Memory B cell (primary cell): ENCODE results near the gene APOC3.
"Not testable (repeated sequence)": the region's sequence is repeated elsewhere in the genome, so short reads cannot be mapped to it uniquely, and the experiment has no call there.

Experiments used
- ATAC-seq: fragments of 150-1000 bp; cut with Tn5 transposase; 2 replicates; pipeline ENCODE4 v1.10.0; 2021; ENCODE audit warnings: low read depth, mild to moderate bottlenecking, moderate library complexity
- DNase-seq, 2 donors: peaks; one replicate each; pipeline ENCODE4 v3.0.0; 2022; ENCODE audit warnings: low spot score in 2 of 2
- H3K27ac Mint-ChIP-seq: one replicate; pipeline ENCODE4 v1.8.0; 2022; ENCODE audit warnings: mild to moderate bottlenecking, moderate library complexity, mixed read lengths
- H3K27me3 Mint-ChIP-seq: one replicate; pipeline ENCODE4 v1.8.0; 2022; ENCODE audit warnings: mixed read lengths
- H3K36me3 Mint-ChIP-seq: one replicate; pipeline ENCODE4 v1.8.0; 2022; ENCODE audit warnings: mild to moderate bottlenecking, mixed read lengths
- H3K4me1 Mint-ChIP-seq: one replicate; pipeline ENCODE4 v1.8.0; 2022; ENCODE audit warnings: mixed read lengths
- H3K4me3 Mint-ChIP-seq: one replicate; pipeline ENCODE4 v1.8.0; 2022; ENCODE audit warnings: mild to moderate bottlenecking, moderate library complexity, mixed read lengths
- H3K9me3 Mint-ChIP-seq: one replicate; pipeline ENCODE4 v1.8.0; 2022; ENCODE audit warnings: mixed read lengths

APOC3 gene

DNA sequence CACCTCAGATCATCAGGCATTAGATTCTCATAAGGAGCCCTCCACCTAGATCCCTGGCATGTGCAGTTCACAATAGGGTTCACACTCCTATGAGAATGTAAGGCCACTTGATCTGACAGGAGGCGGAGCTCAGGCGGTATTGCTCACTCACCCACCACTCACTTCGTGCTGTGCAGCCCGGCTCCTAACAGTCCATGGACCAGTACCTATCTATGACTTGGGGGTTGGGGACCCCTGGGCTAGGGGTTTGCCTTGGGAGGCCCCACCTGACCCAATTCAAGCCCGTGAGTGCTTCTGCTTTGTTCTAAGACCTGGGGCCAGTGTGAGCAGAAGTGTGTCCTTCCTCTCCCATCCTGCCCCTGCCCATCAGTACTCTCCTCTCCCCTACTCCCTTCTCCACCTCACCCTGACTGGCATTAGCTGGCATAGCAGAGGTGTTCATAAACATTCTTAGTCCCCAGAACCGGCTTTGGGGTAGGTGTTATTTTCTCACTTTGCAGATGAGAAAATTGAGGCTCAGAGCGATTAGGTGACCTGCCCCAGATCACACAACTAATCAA lies 2.2 kb downstream of the APOC3 start:
- no peak for DNase-seq
- Mint-ChIP-seq H3K4me3 (no peak overlapping the region), H3K27me3 (peaks cover 3% of the 10 kb centered on the region), H3K36me3 (no peaks in the 10 kb centered on the region), H3K27ac (no peak overlapping the region), H3K4me1 (peaks cover 8% of the 10 kb centered on the region), H3K9me3 (no peaks in the 10 kb centered on the region)
- no peak for ATAC-seq

DNA sequence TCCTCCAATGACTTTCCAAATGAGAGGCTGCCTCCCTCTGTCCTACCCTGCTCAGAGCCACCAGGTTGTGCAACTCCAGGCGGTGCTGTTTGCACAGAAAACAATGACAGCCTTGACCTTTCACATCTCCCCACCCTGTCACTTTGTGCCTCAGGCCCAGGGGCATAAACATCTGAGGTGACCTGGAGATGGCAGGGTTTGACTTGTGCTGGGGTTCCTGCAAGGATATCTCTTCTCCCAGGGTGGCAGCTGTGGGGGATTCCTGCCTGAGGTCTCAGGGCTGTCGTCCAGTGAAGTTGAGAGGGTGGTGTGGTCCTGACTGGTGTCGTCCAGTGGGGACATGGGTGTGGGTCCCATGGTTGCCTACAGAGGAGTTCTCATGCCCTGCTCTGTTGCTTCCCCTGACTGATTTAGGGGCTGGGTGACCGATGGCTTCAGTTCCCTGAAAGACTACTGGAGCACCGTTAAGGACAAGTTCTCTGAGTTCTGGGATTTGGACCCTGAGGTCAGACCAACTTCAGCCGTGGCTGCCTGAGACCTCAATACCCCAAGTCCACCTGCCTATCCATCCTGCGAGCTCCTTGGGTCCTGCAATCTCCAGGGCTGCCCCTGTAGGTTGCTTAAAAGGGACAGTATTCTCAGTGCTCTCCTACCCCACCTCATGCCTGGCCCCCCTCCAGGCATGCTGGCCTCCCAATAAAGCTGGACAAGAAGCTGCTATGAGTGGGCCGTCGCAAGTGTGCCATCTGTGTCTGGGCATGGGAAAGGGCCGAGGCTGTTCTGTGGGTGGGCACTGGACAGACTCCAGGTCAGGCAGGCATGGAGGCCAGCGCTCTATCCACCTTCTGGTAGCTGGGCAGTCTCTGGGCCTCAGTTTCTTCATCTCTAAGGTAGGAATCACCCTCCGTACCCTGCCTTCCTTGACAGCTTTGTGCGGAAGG lies 2.9 kb downstream of the APOC3 start:
- Mint-ChIP-seq H3K27ac (no peak overlapping the region), H3K4me3 (no peak overlapping the region), H3K9me3 (no peaks in the 10 kb centered on the region), H3K27me3 (peaks cover 3% of the 10 kb centered on the region), H3K4me1 (peaks cover 8% of the 10 kb centered on the region), H3K36me3 (no peaks in the 10 kb centered on the region)
- ATAC-seq (no peak), DNase-seq (no peak)

DNA sequence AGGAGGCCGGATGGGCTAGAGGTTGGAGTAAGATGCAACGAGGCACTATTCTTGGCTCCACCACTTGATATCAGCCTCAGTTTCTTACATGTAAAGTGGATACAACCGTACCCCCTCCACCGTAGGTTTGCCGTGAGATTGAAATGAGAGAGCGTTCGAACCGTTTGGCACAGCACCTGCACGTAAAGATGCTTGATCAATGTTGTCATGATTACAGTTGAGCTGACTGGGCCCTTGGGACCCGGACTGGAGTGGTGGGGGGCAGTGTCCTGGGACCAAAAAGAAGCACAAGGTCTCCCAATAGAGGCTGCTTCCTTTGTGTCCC lies 3.7 kb downstream of the APOC3 start:
- H3K4me3 Mint-ChIP-seq, result no peak overlapping the region
- no peak for DNase-seq
- no peaks in the 10 kb centered on the region for H3K36me3 Mint-ChIP-seq
- no peak for ATAC-seq
- H3K9me3 Mint-ChIP-seq, result no peaks in the 10 kb centered on the region
- peaks cover 8% of the 10 kb centered on the region for H3K4me1 Mint-ChIP-seq
- no peak overlapping the region for H3K27ac Mint-ChIP-seq
- peaks cover 3% of the 10 kb centered on the region for H3K27me3 Mint-ChIP-seq

DNA sequence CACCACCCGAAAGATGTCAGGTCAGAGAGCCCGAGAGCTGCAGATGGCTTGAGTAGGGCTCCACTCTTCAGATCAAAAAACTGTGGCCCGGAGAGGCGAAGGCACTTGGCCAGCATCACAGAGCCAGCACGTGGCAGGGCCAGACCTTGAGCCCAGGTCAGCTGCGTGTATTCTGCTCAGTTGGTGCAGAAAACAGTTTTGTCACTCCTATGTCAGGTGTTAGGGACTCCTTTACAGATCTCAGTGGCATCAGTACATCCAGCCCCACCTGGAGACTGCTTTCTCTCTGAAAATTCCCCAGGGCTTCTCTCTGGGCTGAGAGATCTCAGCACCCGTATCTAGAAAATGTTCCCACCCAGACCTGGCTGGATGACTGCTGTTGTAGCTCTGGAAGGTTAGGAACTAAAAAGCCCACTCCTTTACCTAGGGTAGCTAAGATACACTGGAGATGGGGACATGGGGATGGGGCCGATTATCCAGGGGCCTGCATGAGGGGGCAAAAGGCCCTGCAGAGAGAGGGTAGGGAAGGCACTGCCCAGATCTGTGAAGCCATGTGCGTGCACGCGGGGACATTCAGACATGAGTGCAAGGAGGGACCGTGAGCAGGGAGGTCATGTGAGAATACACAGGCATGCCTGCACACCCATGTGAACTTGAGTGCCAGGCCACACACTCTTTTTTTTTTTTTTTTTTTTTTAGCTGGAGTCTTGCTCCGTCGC lies 4.3 kb downstream of the APOC3 start:
- no peak for ATAC-seq
- H3K4me3 Mint-ChIP-seq, result peak overlapping the region; percentile 59
- no peak overlapping the region for H3K27ac Mint-ChIP-seq

DNA sequence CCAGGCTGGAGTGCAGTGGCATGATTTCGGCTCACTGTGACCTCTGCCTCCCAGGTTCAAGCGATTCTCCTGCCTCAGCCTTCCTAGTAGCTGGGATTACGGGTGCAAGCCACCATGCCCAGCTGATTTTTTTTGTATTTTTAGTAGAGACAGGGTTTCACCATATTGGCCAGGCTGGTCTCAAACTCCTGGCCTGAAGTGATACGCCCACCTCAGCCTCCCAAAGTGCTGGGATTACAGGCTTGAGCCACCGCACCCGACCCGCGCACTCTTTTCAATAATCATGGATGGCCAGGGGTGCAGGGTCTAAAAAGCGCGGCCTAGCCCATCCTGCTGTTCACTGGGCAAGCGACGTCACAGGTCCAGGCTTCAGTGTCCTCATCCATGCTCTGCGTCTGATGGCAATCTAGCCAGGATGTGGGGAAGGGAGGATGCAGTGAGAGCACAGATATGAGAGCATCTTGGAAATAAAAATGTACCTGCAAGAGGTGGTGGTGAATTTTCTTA lies 4.9 kb downstream of the APOC3 start:
- DNase-seq, ATAC-seq, H3K9me3 Mint-ChIP-seq, H3K27me3 Mint-ChIP-seq, H3K36me3 Mint-ChIP-seq, H3K4me1 Mint-ChIP-seq, H3K27ac Mint-ChIP-seq: not testable (repeated sequence)
- H3K4me3 Mint-ChIP-seq, result peak overlapping the region; percentile 43

More for the DNA sequence above, 4.3 kb downstream of the APOC3 start:
- Mint-ChIP-seq H3K36me3 (no peaks in the 10 kb centered on the region), H3K4me1 (peaks cover 8% of the 10 kb centered on the region), H3K9me3 (no peaks in the 10 kb centered on the region), H3K27me3 (peaks cover 3% of the 10 kb centered on the region)
- DNase-seq, result no peak

DNA sequence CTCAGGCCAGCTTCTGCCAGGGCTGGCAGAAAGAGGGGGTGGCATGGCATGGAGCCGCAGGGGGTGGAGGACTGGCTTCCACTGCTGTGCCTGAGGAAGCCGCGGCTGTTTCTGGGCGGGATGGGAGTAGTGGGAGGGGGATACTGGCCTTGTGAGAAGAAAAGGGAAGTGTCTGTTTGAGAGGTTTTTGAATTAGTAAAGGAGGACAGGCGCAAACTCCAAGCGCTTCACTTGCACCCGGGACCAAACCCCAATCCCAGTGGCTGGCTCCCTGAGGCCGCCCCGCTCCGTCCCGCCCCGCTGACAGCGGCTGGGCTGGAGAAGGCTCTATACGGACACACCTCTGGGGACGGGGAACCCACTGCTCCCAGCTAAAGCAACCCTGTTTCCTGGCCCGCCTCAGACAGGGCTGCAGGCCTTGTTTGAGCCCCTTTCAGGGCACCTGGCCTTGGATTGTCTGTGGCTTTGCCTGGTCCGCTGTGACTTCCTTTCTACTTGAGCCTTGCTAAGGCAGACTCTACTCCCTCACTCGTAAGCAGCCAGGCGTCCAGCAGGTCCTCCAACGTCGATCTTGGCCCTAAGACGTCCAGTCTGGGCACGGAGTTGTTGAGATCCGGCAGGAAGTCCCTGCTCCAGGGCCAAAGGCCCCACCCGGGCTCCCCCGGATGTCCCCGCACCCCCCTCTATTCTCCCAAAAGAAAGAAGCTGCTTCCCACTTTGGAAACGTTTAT lies 5.5 kb downstream of the APOC3 start:
- H3K4me3 Mint-ChIP-seq, result peak overlapping the region; percentile 76
- H3K4me1 Mint-ChIP-seq, result peaks cover 8% of the 10 kb centered on the region
- no peaks in the 10 kb centered on the region for H3K9me3 Mint-ChIP-seq
- peak; percentile 7 for ATAC-seq
- no peak overlapping the region for H3K27ac Mint-ChIP-seq
- H3K27me3 Mint-ChIP-seq, result peaks cover 3% of the 10 kb centered on the region
- no peaks in the 10 kb centered on the region for H3K36me3 Mint-ChIP-seq
- peak in 1 of 2 donors; percentile 22 for DNase-seq

DNA sequence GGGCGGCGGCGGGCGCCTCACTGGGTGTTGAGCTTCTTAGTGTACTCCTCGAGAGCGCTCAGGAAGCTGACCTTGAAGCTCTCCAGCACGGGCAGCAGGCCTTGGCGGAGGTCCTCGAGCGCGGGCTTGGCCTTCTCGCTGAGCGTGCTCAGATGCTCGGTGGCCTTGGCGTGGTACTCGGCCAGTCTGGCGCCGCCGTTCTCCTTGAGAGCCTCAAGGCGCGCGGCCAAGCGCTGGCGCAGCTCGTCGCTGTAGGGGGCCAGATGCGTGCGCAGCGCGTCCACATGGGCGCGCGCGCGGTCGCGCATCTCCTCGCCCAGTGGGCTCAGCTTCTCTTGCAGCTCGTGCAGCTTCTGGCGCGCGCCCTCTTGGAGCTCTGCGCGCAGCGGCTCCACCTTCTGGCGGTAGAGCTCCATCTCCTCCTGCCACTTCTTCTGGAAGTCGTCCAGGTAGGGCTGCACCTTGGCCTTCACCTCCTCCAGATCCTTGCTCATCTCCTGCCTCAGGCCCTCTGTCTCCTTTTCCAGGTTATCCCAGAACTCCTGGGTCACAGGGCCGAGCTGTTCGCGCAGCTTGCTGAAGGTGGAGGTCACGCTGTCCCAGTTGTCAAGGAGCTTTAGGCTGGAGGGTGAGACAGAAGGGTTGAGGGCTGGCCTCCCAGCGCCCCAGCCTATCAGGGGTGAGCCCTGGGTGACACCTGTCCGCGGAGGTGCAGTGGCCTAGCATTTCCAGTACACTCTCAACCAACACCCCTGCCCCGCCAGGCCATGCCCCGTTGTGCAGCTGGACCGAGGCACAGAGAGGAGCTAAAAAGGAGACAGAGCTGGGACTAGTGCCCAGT lies 6.3 kb downstream of the APOC3 start:
- DNase-seq (peak; percentile 65 to 67), ATAC-seq (peak; percentile 92)
- Mint-ChIP-seq H3K4me3 (peak overlapping the region; percentile 76), H3K27me3 (peaks cover 3% of the 10 kb centered on the region), H3K27ac (no peak overlapping the region), H3K36me3 (no peaks in the 10 kb centered on the region), H3K9me3 (no peaks in the 10 kb centered on the region), H3K4me1 (peaks cover 8% of the 10 kb centered on the region)

DNA sequence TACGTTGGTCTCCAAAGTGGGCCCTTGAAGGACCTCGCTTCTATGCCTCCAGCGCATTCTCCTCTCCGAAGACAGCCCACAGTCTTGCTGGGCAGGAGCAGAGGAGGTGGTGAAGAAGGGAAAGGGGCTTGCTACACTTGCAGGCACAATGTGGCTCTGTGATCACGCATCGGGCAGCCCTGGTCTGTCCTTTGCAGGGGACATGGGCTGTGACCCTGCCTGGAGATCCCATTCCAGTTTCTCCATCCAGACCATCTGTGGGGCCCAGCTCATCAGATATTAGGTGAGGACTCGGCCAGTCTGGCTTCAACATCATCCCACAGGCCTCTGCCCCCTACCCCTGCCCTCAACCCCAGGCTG lies 6.9 kb downstream of the APOC3 start:
- no peaks in the 10 kb centered on the region for H3K9me3 Mint-ChIP-seq
- H3K4me3 Mint-ChIP-seq, result no peak overlapping the region
- ATAC-seq (no peak), DNase-seq (no peak)
- H3K36me3 Mint-ChIP-seq, result no peaks in the 10 kb centered on the region
- no peak overlapping the region for H3K27ac Mint-ChIP-seq
- H3K4me1 Mint-ChIP-seq, result peaks cover 8% of the 10 kb centered on the region
- H3K27me3 Mint-ChIP-seq, result peaks cover 2% of the 10 kb centered on the region

DNA sequence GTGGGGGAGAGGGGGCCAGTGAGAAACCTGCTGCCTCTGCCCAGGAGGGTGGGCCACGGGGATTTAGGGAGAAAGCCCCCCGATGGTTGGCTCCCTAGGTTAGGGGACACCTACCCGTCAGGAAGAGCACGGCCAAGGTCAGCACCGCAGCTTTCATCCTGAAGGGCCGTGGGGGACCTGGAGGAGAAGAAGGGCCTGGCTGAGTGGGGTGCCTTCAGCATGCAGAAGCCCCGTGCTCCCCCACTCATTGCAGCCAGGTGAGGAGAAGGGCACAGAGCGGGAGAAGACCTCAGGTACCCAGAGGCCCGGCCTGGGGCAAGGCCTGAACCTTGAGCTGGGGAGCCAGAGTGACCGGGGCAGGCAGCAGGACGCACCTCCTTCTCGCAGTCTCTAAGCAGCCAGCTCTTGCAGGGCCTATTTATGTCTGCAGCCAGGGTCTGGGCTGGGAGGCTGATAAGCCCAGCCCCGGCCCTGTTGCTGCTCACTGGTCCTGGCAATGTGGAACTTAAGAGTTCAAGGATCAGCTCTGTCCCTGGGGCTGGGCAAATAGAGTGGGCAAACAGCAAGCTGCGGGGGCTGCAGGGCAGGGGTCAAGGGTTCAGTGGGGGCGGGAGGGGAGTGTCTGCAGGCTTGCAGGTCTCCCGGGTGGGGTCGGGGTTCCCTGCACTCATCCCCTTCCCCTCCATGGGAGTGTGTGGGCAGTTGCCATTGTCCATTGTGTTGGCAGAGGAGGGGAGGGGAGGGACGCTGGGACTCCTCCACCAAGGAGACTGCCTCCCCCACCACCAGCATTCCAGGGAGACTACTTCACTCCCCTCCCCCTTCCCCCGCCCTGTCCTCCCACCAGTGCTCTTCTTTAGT lies 7.8 kb downstream of the APOC3 start, which contains the start of gene APOA1:
APOA1 (minus strand) TSS at position 392 of the 861 bp plus-strand sequence; CDS start at position 157, 235 bp downstream.
- peaks cover 2% of the 10 kb centered on the region for H3K27me3 Mint-ChIP-seq
- H3K36me3 Mint-ChIP-seq, result no peaks in the 10 kb centered on the region
- ATAC-seq (no peak), DNase-seq (no peak)
- no peak within 1 kb of the TSS for H3K4me3 Mint-ChIP-seq
- H3K9me3 Mint-ChIP-seq, result no peaks in the 10 kb centered on the region
- no peak within 1 kb of the TSS for H3K27ac Mint-ChIP-seq
- peaks cover 8% of the 10 kb centered on the region for H3K4me1 Mint-ChIP-seq

DNA sequence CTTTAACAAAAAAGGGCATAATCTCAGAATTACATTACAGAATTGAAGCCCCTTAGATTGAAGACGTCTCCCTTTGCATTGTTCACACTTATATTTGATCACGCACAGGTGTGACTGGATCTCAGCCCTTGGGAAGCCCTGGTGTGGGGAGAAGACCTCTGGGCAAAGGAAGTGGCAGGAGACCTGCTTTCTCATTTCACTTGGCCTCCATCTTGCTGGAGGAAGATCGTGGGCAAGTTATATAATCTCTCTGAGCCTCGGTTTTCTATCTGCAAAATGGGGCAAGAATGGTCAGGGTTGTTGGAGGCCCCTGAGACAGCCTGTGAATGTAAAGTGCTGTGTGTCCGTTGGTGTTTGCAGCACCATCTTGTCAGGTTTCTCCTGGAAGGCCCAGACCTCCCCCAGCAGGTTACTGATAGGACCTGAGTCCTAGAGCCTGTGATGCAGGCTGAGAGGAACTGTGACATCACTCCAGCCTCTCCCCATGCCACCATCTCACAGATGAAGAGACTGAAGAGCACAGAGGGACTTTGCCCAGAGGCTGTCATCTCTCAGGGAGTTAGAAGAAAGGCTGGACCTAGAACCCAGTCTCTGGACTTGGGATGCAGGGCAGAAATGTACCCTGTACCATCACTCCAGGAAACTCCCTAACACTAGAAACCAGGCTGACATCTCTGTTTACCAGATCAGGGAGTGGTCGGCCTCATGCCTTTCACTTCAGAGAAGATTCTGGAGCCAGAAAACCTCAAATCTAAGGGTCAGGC lies 8.8 kb downstream of the APOC3 start:
- Mint-ChIP-seq H3K27me3 (peaks cover 2% of the 10 kb centered on the region), H3K36me3 (peaks cover 4% of the 10 kb centered on the region), H3K27ac (no peak overlapping the region), H3K4me1 (peaks cover 8% of the 10 kb centered on the region), H3K9me3 (no peaks in the 10 kb centered on the region), H3K4me3 (no peak overlapping the region)
- DNase-seq (no peak), ATAC-seq (no peak)

DNA sequence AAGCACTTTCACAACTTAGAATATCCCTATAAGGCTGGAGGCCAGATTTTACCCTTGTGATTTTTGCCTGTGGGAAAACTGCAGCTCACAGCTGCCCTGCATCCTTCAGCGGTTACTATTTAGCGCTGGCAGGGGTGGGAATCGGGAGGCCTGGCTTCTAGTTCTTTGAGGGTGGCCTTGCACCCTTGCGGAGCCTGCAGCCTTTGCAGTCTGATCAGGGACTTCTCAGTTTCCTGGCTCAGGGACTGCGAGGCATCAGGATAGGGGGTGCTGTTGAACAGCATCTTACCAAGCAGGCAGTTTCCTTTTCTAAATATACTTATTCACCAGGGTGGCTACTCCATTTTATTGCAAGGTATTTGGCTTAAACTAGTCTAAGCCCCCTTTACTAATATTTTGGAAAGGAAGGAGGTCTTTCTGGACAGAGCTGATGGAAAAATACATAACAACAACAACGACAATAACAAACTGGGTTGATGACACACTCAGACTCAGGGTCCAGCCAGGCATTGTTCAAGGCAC lies 10.6 kb downstream of the APOC3 start:
- ATAC-seq (no peak), DNase-seq (no peak)
- Mint-ChIP-seq H3K36me3 (peaks cover 11% of the 10 kb centered on the region), H3K27me3 (no peaks in the 10 kb centered on the region), H3K4me1 (peaks cover 4% of the 10 kb centered on the region), H3K9me3 (no peaks in the 10 kb centered on the region), H3K27ac (no peak overlapping the region), H3K4me3 (no peak overlapping the region)
